ENCODE measurements around the gene EIF4E3.

DNA sequence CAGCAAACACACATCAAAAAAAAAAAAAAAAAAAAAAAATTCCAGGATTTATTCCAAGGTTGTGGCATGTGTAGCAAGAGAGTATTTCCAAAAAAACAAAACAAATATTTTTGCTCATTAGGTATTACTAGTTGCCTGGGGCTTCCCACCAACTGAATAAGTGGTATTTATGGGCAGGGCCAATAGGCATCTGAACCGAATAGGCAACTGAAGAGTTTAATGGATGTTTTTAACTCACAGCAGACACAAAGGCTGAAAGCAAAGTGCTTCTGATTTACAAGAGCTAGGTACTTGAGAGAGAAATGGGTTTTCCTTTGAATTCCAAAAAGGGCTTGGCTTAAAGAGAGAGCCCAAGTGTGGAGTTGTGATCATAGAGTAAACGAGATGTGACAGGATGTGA, 21.4 kb downstream of the EIF4E3 start:
- no peak for TF ChIP-seq POLR2A (IDR thresholded peaks at IDR 0.05)
- TF ChIP-seq, protein P1, sequence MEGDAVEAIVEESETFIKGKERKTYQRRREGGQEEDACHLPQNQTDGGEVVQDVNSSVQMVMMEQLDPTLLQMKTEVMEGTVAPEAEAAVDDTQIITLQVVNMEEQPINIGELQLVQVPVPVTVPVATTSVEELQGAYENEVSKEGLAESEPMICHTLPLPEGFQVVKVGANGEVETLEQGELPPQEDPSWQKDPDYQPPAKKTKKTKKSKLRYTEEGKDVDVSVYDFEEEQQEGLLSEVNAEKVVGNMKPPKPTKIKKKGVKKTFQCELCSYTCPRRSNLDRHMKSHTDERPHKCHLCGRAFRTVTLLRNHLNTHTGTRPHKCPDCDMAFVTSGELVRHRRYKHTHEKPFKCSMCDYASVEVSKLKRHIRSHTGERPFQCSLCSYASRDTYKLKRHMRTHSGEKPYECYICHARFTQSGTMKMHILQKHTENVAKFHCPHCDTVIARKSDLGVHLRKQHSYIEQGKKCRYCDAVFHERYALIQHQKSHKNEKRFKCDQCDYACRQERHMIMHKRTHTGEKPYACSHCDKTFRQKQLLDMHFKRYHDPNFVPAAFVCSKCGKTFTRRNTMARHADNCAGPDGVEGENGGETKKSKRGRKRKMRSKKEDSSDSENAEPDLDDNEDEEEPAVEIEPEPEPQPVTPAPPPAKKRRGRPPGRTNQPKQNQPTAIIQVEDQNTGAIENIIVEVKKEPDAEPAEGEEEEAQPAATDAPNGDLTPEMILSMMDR (IDR thresholded peaks at IDR 0.05 in 8 of 11, conservative IDR thresholded peaks at IDR 0.05 in 3 of 11): no peak
- TF ChIP-seq POLR2AphosphoS5 (IDR thresholded peaks at IDR 0.05): no peak

All from spleen (tissue), 7 donors.